Measurements from ENCODE around the gene GARIN1A. TPM values are rescaled to one million over a fixed set of nuclear protein-coding genes. Genes with fewer than 3 reads are reported as not detected.

GARIN1A gene
- total and polyA plus RNA-seq, 10 donors: 0.70 to 7.1 (median 2.1) TPM

- no peaks in the 10 kb centered on the region for H3K36me3 ChIP-seq
- 73 to 94% (median 80%) methylated on average over 6 of the region's 6 CpGs for WGBS, 5 donors
- intact Hi-C loops (cut with DNase I; ENCODE audit: low total_unique reads): no loop called here
Observed at GRCh38 chr7:128718967-128719642, 47.0 kb downstream of the GARIN1A start.

DNA sequence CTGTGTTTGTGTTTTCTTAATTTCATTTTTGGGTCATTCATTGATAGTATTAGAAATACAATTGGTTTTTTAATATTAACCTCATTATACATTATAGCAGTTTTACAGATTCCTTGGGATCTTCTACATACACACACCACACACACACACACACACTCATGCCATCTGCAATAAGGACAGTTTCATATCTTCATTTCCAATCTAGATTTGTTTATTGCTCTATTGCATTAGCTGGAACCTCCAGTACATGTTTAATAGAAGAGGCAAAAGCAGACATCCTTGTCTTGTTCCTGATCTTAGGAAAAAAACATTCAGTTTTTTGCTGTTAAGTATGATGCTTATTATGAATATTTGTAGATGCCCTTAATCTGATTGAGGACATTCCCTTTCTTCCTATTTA lies 49.3 kb downstream of the GARIN1A start:
- Histone ChIP-seq H3K9me3 (no peaks in the 10 kb centered on the region), H3K4me1 (no peaks in the 10 kb centered on the region), H3K4me3 (no peak overlapping the region), H3K36me3 (no peaks in the 10 kb centered on the region), H3K27ac (no peak overlapping the region), H3K27me3 (replicated peaks in 1 of 7) (peaks cover 0 to 3% (median 0%) of the 10 kb centered on the region in 7 donors)
- no peak for DNase-seq
- intact Hi-C loops (cut with DNase I; ENCODE audit: low total_unique reads): no loop called here
- TF ChIP-seq, protein P1, sequence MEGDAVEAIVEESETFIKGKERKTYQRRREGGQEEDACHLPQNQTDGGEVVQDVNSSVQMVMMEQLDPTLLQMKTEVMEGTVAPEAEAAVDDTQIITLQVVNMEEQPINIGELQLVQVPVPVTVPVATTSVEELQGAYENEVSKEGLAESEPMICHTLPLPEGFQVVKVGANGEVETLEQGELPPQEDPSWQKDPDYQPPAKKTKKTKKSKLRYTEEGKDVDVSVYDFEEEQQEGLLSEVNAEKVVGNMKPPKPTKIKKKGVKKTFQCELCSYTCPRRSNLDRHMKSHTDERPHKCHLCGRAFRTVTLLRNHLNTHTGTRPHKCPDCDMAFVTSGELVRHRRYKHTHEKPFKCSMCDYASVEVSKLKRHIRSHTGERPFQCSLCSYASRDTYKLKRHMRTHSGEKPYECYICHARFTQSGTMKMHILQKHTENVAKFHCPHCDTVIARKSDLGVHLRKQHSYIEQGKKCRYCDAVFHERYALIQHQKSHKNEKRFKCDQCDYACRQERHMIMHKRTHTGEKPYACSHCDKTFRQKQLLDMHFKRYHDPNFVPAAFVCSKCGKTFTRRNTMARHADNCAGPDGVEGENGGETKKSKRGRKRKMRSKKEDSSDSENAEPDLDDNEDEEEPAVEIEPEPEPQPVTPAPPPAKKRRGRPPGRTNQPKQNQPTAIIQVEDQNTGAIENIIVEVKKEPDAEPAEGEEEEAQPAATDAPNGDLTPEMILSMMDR (IDR thresholded peaks at IDR 0.05 in 8 of 11, conservative IDR thresholded peaks at IDR 0.05 in 3 of 11): no peak
- TF ChIP-seq POLR2A (IDR thresholded peaks at IDR 0.05): no peak
- no peak for TF ChIP-seq POLR2AphosphoS5 (IDR thresholded peaks at IDR 0.05)

More at GRCh38 chr7:128718967-128719642, 47.0 kb downstream of the GARIN1A start:
- no peak for DNase-seq
- H3K4me3 ChIP-seq: no peak overlapping the region
- no peaks in the 10 kb centered on the region for H3K9me3 ChIP-seq
- TF ChIP-seq POLR2AphosphoS5 (IDR thresholded peaks at IDR 0.05) (no peak), POLR2A (IDR thresholded peaks at IDR 0.05) (no peak)
- TF ChIP-seq, protein P1 (IDR thresholded peaks at IDR 0.05 in 8 of 11, conservative IDR thresholded peaks at IDR 0.05 in 3 of 11): no peak
- peaks cover 0 to 3% (median 0%) of the 10 kb centered on the region in 7 donors for H3K27me3 ChIP-seq (replicated peaks in 1 of 7)
- no peak overlapping the region for H3K27ac ChIP-seq
- peaks cover 0 to 12% (median 0%) of the 10 kb centered on the region in 6 donors for H3K4me1 ChIP-seq

Small RNA genes within 50 kb of the gene (small RNA-seq; reads per million reads assigned to genes)
- gene RNA5SP242 (75.5 to 137 (median 105) reads per million in 4 donors), gene RNA5SP243 (0.69 to 3.2 (median 1.1) reads per million in 4 donors), gene RNU6-177P (0 reads per million in 4 donors)

Other genes with a start within 250 kb of the GARIN1A start
- 10 to 100 TPM in 2 of 7 donors, 1 to 10 TPM in 5; 4.2 to 16.7 (median 7.1) TPM for gene HILPDA, start 216.4 kb upstream of the GARIN1A start, total RNA-seq
- 1 to 10 TPM; 3.2 to 8.2 (median 7.2) TPM for gene HILPDA, start 216.4 kb upstream of the GARIN1A start, polyA plus RNA-seq
- 10 to 100 TPM; 17.7 to 32.8 (median 22.4) TPM for gene METTL2B, start 195.5 kb upstream of the GARIN1A start, total RNA-seq
- 10 to 100 TPM in 1 of 3 donors, 1 to 10 TPM in 2; 6.7 to 12.3 (median 7.2) TPM for gene METTL2B, start 195.5 kb upstream of the GARIN1A start, polyA plus RNA-seq
- gene CALU, start 67.1 kb downstream of the GARIN1A start, total RNA-seq: 10 to 100 TPM; 50.4 to 98.8 (median 60.8) TPM
- gene CALU, start 67.1 kb downstream of the GARIN1A start, polyA plus RNA-seq: 10 to 100 TPM in 2 of 3 donors, 1 to 10 TPM in 1; 7.9 to 15.6 (median 13.6) TPM
- not detected for gene OPN1SW, start 103.5 kb downstream of the GARIN1A start, total RNA-seq
- not detected for gene OPN1SW, start 103.5 kb downstream of the GARIN1A start, polyA plus RNA-seq
- 1 to 10 TPM; 4.0 to 9.8 (median 5.5) TPM for gene CCDC136, start 119.7 kb downstream of the GARIN1A start, total RNA-seq
- 1 to 10 TPM in 2 of 3 donors, under 1 TPM in 1; 0.77 to 2.2 (median 1.7) TPM for gene CCDC136, start 119.7 kb downstream of the GARIN1A start, polyA plus RNA-seq
- 1 to 10 TPM in 2 of 7 donors, under 1 TPM in 5; 0.21 to 1.8 (median 0.42) TPM for gene FLNC, start 158.1 kb downstream of the GARIN1A start, total RNA-seq
- 1 to 10 TPM in 1 of 3 donors, under 1 TPM in 2; 0.42 to 1.7 (median 0.93) TPM for gene FLNC, start 158.1 kb downstream of the GARIN1A start, polyA plus RNA-seq
- gene ATP6V1F, start 190.6 kb downstream of the GARIN1A start, total RNA-seq: 10 to 100 TPM; 78.3 to 95.5 (median 84.5) TPM
- 100 to 1,000 TPM; 205 to 285 (median 262) TPM for gene ATP6V1F, start 190.6 kb downstream of the GARIN1A start, polyA plus RNA-seq
- under 1 TPM; 0.14 to 0.89 (median 0.72) TPM for gene KCP, start 238.4 kb downstream of the GARIN1A start, total RNA-seq
- gene KCP, start 238.4 kb downstream of the GARIN1A start, polyA plus RNA-seq: 1 to 10 TPM in 1 of 3 donors, under 1 TPM in 2; 0.06 to 2.1 (median 0.35) TPM

Data from spleen (tissue), 11 donors.